HG03469 (cell line): ENCODE data around the gene KIAA1671.

Experiments used
- ATAC-seq: cut with Tn5 transposase; IDR thresholded peaks from one replicate; pipeline ENCODE4 v1.9.1; 2021; ENCODE audit warnings: mild to moderate bottlenecking, moderate library complexity, moderate number of reproducible peaks; ENCODE audit not compliant: unreplicated experiment

Gene KIAA1671

GRCh38 chr22:24950272-24950902 is 2.1 kb upstream of the KIAA1671 start:
- no peak for ATAC-seq

GRCh38 chr22:24952837-24953383 is 394 bp downstream of the KIAA1671 start:
- no peak for ATAC-seq

DNA sequence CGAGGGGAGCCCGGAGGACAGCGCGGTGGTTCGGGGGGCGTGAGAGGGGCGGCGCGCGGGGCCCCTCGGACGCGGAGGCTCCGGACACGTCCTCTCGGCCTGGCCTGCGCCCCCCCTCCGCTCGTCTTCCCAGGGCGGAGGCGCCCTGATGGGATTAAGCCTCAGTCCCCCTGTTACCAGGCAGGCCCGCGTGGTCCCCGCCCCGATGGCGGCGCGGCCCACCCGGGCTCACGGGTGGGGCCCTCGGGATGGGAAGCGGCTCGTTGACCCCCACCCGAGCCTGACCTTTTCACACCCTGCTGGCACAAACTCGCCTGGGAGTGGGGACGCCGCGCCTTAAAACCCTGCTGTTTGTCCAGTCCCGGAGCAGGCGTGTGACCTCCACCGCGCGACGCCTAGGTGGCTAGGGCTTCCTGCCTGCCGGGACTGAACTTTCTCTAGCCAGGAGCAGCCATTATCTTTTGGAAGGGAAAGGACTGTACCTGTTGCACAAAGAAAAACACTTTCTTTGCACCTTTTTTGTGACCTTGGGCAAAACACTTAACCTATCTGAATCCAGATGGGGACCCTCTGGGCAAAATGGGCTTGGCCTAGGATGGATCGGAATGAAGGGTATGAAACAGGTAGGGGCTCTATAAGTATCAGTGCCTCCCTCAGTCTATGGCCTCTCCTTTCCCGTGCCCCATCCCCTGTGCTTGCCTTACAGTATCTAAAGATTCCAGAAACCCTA is 1.0 kb downstream of the KIAA1671 start:
- no peak for ATAC-seq

GRCh38 chr22:24954114-24954463 is 1.6 kb downstream of the KIAA1671 start:
- ATAC-seq: no peak

GRCh38 chr22:24954856-24955255 is 2.3 kb downstream of the KIAA1671 start:
- no peak for ATAC-seq

GRCh38 chr22:24957043-24957442 is 4.5 kb downstream of the KIAA1671 start:
- ATAC-seq: no peak

GRCh38 chr22:24961217-24961844 is 8.8 kb downstream of the KIAA1671 start:
- no peak for ATAC-seq

DNA sequence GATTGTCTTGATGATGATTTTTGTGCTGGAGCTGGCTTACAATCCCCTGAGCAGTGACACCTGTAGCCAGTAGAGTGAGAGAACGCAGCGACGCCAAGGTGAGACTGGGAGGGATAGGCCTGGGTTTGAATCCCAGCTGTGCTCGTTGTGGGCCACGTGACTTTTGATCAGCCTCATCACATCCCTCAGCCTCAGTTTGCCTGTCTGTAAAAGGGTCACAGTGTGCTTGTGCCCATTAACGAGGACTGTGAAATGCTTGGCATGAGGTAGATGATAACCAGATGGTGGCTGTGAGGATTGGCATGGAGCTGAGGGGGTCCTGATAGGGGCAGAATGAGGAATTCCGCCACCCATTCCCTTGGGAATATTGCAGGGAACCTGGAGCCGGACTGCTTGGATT is 9.6 kb downstream of the KIAA1671 start:
- ATAC-seq: no peak

GRCh38 chr22:24962835-24963234 is 10.3 kb downstream of the KIAA1671 start:
- ATAC-seq: no peak

DNA sequence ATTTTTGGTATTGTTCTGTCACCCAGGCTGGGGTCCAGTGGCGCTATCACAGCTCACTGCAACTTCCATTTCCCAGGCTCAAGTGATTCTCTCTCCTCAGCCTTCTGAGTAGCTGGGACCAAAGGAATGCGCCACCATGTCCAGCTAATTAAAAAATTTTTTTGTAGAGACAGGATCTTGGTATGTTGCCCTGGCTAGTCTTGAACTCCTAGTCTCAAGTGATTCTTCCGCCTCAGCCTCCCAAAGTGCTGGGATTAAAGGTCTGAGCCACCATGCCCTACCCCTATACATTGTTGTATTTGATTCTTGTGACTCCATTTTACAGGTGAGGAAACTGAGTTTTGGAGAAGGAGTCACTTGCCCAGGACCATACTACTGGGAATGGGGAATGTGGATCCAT is 11.9 kb downstream of the KIAA1671 start:
- no peak for ATAC-seq

- ATAC-seq: no peak
These were observed 13.5 kb downstream of the KIAA1671 start for GRCh38 chr22:24965822-24966626.

GRCh38 chr22:24968066-24968561 is 15.6 kb downstream of the KIAA1671 start:
- ATAC-seq: no peak

DNA sequence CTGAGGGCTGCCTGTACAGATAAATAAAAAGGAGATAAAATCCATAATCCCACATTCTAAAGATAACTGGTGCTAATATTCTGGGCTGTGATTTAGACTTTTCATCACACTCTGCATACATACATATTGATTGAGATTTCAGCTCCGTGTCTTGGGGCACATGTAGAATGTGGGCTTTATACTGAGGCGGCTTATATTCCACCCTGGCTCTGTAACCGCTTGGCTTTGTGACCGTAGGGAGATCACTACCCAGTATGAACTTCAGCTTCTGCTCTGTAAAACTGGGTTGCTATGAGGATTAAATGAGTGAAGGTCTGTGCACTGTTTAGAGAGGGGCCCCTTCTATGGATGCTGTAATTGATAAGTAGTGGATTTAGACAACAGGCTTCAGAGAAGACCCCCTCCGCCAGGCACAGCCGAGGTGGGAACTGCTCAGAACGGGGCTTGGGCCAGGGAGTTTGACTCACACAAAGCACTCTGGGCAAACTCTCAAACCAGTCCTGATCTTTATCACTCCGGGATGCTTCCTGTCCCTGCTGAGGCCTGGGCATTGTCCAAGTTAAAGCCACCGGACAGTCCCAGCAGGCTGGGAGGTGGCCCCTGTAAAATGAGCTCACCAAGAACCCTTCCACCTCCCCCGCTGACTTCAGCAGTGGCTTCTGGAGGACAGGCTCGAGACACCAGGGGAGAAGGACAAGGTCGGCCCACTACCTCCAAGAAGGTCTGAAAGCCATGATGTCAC is 17.2 kb downstream of the KIAA1671 start:
- ATAC-seq: no peak

DNA sequence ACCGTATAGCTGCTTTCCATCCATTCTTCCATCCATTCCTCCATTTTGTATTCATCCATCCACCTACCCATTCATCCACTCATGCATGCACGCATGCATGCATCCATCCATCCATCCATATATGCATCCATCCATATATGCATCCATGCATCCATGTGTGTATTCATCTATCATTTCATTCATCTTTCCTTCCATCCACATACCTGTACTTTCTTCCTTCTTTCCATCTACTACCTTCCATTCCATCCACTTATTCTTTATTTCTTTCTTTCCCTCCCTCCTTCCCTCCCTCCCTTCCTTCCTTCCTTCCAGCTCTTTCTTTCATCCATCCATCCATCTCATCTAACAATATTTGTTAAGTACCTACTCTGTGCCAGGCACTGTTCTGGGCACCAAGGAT is 19.9 kb downstream of the KIAA1671 start:
- ATAC-seq: no peak

DNA sequence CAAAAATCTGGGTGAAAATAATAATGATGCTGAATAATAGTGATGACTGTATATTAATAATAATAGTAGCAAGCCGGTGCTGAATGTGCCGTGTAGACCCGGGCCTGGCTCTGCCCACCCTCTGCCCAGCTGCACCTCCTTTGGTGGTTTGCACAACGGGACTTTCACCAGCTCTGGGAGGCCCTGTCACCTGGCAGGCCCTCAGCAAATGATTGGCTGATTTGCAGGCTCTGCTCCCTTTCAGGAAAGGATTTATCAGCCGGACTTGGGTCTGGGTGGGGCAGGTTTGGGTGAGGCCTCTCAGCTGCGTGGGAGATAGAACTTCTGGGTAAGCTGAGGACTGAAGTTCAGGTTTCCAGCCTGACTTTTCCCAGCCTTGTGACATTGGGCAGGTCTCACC is 21.4 kb downstream of the KIAA1671 start:
- ATAC-seq: no peak

DNA sequence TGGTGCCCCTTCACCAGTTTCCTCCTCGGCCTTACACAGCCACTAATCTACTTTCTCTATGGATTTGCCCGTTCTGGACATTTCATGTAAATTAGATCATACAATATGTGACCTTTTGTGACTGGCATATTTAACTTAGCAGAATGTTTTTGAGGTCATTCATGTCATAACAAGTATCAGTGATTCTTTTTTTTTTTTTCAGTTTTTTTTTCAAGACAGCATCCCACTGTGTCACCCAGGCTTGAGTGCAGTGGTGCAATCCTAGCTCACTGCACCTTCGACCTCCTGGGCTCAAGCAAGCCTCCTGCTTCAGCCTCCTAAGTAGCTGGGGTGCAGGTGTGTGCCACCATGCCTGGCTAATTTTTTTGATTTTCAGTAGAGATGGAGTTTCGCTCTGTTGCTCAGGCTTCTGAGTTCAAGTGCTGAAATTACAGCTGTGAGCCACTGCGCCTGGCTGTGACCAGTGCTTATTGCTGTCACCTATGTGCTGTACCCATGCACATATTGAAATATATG is 22.7 kb downstream of the KIAA1671 start:
- ATAC-seq: no peak

- no peak for ATAC-seq
These were observed 23.4 kb downstream of the KIAA1671 start for GRCh38 chr22:24975813-24976341.

DNA sequence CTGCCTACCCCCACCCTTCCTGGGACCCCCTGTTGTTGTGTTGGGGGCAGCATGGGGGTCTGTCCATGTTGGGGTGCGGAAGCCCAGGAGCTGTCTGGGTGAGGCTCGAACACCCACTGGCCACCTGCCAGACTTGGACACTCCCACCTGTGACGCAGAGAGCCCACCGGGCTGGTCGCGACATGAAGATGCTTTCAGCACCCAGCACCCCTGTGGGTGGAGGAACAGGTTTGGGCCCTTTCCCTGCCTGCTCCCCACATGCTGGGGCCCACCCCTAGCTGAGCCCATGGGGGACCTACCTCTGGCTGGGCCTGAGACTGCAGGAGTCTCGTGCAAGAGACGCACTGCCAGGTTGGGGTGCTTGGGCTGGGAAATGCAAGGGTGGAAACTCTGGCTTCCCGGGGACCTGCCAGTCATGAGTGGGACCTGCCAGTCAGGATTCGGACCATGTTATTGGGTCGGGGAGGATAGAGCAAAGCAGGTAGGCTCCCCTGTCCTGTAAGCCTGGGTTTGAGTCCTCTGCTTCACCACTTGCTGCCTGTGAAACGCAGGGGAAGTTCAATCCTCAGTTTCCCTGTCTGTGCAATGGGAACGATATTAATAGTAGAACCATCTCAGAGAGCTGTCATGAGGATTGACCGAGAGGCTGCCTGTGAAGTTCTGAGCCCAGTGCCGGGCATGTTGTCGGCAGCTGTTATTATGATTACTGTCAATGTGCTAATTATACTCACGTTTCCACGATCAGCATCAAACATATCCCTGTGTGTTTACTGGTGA is 24.1 kb downstream of the KIAA1671 start:
- ATAC-seq: no peak
